ENCODE results near the gene MKRN2.

- TF ChIP-seq EZH2phosphoT487 (IDR thresholded peaks at IDR 0.05; ENCODE audit: insufficient read depth, low read depth) (no peak), EZH2 (IDR thresholded peaks at IDR 0.05; ENCODE audit: insufficient read depth, poor library complexity, severe bottlenecking) (no peak)
These were observed at the start of gene MKRN2 for GRCh38 chr3:12556690-12557472.
